ENCODE results near the gene CCNB3. TPM values are rescaled to one million over a fixed set of nuclear protein-coding genes. Genes with fewer than 3 reads are reported as not detected.
A peak's percentile ranks its signal among the peaks of the same experiment; 100 is the strongest.

Gene CCNB3
- total and polyA plus RNA-seq, 9 of the 15 experiments (the other 6 are each of a cell fraction or from before 2014, with no cell fraction given), result 0.05 to 0.25 (median 0.08) TPM; not detected in 3

DNA sequence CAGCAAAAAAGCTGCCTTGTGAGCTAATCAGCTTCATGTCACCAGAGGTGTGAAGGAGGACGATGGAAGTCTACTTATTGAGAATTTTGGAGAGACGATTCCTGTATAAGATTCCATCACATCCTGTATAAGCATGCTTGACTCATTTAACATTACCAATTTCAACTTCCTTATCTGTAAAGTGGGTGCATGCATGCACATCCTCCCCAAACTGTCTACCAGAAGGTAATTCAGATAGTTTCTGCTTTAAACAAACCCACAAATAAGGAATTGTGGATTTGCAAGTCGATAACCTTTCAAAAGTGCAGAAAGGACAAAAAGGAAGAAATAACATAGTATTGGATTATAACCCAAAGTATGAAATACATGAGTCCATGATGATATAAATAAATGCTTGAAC lies 34.8 kb upstream of the CCNB3 start (continued):
- TF ChIP-seq CXXC5 (CRISPR knock-in tag; IDR thresholded peaks at IDR 0.05), result no peak
- no peak for TF ChIP-seq LARP7 (IDR thresholded peaks at IDR 0.05)
- TF ChIP-seq, protein P1, sequence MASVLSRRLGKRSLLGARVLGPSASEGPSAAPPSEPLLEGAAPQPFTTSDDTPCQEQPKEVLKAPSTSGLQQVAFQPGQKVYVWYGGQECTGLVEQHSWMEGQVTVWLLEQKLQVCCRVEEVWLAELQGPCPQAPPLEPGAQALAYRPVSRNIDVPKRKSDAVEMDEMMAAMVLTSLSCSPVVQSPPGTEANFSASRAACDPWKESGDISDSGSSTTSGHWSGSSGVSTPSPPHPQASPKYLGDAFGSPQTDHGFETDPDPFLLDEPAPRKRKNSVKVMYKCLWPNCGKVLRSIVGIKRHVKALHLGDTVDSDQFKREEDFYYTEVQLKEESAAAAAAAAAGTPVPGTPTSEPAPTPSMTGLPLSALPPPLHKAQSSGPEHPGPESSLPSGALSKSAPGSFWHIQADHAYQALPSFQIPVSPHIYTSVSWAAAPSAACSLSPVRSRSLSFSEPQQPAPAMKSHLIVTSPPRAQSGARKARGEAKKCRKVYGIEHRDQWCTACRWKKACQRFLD (CRISPR knock-in tag; IDR thresholded peaks at IDR 0.05), result no peak
- no peak for TF ChIP-seq POU5F1 (IDR thresholded peaks at IDR 0.05; ENCODE audit: borderline replicate concordance, low read depth, low read length, partially characterized antibody)
- TF ChIP-seq PML (IDR thresholded peaks at IDR 0.05; ENCODE audit: low read length), result no peak
- TF ChIP-seq KLF16 (IDR thresholded peaks at IDR 0.05), result peak; percentile 31; the same call in 1 of the 2 replicates
- TF ChIP-seq, protein P2, sequence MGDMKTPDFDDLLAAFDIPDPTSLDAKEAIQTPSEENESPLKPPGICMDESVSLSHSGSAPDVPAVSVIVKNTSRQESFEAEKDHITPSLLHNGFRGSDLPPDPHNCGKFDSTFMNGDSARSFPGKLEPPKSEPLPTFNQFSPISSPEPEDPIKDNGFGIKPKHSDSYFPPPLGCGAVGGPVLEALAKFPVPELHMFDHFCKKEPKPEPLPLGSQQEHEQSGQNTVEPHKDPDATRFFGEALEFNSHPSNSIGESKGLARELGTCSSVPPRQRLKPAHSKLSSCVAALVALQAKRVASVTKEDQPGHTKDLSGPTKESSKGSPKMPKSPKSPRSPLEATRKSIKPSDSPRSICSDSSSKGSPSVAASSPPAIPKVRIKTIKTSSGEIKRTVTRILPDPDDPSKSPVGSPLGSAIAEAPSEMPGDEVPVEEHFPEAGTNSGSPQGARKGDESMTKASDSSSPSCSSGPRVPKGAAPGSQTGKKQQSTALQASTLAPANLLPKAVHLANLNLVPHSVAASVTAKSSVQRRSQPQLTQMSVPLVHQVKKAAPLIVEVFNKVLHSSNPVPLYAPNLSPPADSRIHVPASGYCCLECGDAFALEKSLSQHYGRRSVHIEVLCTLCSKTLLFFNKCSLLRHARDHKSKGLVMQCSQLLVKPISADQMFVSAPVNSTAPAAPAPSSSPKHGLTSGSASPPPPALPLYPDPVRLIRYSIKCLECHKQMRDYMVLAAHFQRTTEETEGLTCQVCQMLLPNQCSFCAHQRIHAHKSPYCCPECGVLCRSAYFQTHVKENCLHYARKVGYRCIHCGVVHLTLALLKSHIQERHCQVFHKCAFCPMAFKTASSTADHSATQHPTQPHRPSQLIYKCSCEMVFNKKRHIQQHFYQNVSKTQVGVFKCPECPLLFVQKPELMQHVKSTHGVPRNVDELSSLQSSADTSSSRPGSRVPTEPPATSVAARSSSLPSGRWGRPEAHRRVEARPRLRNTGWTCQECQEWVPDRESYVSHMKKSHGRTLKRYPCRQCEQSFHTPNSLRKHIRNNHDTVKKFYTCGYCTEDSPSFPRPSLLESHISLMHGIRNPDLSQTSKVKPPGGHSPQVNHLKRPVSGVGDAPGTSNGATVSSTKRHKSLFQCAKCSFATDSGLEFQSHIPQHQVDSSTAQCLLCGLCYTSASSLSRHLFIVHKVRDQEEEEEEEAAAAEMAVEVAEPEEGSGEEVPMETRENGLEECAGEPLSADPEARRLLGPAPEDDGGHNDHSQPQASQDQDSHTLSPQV (IDR thresholded peaks at IDR 0.05), result no peak
- TF ChIP-seq, protein P3, sequence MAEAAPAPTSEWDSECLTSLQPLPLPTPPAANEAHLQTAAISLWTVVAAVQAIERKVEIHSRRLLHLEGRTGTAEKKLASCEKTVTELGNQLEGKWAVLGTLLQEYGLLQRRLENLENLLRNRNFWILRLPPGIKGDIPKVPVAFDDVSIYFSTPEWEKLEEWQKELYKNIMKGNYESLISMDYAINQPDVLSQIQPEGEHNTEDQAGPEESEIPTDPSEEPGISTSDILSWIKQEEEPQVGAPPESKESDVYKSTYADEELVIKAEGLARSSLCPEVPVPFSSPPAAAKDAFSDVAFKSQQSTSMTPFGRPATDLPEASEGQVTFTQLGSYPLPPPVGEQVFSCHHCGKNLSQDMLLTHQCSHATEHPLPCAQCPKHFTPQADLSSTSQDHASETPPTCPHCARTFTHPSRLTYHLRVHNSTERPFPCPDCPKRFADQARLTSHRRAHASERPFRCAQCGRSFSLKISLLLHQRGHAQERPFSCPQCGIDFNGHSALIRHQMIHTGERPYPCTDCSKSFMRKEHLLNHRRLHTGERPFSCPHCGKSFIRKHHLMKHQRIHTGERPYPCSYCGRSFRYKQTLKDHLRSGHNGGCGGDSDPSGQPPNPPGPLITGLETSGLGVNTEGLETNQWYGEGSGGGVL (CRISPR knock-in tag; IDR thresholded peaks at IDR 0.05), result no peak
- TF ChIP-seq EP300 (IDR thresholded peaks at IDR 0.05; ENCODE audit: low read length), result peak; percentile 60; the same call in 1 of the 2 replicates
- TF ChIP-seq, protein P4, sequence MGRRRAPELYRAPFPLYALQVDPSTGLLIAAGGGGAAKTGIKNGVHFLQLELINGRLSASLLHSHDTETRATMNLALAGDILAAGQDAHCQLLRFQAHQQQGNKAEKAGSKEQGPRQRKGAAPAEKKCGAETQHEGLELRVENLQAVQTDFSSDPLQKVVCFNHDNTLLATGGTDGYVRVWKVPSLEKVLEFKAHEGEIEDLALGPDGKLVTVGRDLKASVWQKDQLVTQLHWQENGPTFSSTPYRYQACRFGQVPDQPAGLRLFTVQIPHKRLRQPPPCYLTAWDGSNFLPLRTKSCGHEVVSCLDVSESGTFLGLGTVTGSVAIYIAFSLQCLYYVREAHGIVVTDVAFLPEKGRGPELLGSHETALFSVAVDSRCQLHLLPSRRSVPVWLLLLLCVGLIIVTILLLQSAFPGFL (CRISPR knock-in tag; IDR thresholded peaks at IDR 0.05), result no peak
- TF ChIP-seq, protein P5, sequence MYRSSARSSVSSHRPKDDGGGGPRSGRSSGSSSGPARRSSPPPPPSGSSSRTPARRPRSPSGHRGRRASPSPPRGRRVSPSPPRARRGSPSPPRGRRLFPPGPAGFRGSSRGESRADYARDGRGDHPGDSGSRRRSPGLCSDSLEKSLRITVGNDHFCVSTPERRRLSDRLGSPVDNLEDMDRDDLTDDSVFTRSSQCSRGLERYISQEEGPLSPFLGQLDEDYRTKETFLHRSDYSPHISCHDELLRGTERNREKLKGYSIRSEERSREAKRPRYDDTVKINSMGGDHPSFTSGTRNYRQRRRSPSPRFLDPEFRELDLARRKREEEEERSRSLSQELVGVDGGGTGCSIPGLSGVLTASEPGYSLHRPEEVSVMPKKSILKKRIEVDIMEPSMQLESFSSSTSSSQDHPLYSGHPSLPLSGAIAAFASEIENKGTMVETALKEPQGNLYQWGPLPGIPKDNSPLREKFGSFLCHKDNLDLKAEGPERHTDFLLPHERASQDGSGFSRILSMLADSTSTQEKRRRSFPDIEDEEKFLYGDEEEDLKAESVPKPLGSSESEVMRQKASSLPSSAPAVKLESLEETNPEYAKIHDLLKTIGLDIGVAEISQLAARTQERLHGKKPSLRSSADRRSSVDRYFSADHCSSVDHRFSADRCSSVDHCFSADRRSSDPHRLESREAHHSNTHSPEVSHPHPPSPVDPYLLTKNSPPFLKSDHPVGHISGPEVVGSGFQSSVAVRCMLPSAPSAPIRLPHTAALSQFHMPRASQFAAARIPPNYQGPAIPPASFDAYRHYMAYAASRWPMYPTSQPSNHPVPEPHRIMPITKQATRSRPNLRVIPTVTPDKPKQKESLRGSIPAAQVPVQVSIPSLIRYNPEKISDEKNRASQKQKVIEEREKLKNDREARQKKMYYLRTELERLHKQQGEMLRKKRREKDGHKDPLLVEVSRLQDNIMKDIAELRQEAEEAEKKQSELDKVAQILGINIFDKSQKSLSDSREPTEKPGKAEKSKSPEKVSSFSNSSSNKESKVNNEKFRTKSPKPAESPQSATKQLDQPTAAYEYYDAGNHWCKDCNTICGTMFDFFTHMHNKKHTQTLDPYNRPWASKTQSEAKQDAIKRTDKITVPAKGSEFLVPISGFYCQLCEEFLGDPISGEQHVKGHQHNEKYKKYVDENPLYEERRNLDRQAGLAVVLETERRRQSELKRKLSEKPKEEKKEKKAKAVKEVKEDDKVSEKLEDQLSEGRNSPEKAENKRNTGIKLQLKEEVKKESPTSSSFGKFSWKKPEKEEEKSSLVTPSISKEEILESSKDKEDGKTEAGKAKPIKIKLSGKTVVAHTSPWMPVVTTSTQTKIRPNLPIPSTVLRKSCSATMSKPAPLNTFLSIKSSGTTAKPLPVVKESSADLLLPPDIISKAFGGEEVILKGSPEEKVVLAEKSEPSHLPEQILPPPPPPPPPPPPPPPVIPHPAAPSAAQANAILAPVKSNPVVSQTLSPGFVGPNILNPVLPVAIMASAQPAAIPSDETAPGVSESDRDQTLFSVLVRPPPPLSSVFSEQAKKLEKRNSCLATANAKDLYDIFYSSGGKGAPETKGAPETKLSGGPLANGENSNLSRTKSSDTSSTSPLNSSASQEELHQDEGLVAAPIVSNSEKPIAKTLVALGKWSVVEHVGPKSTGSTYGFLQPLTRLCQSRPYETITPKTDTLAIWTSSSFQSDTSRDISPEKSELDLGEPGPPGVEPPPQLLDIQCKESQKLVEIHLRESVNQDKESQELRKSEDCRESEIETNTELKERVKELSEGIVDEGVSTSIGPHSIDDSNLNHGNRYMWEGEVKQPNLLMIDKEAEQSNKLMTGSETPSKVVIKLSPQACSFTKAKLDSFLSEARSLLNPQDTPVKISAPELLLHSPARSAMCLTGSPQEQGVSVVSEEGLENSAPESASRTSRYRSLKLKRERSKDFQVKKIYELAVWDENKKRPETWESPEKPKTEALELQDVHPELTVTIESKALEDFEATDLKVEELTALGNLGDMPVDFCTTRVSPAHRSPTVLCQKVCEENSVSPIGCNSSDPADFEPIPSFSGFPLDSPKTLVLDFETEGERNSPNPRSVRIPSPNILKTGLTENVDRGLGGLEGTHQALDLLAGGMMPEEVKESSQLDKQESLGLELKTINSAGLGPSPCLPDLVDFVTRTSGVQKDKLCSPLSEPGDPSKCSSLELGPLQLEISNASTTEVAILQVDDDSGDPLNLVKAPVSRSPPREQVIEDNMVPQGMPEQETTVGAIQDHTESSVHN (IDR thresholded peaks at IDR 0.05; ENCODE audit: borderline replicate concordance in 1 of 2, low read depth in 1 of 2), result no peak

All from K562 (cell line).